CD14-positive monocyte (primary cell): ENCODE results near the gene DDX50. TPM values are rescaled to one million over a fixed set of nuclear protein-coding genes. Genes with fewer than 3 reads are reported as not detected.
"Not testable (repeated sequence)": the region's sequence is repeated elsewhere in the genome, so short reads cannot be mapped to it uniquely, and the experiment has no call there.

Experiments
- DNase-seq, 3 donors: peaks; one replicate each; pipeline ENCODE4 v3.0.0-alpha.2; 2011 to 2022
- H2AFZ ChIP-seq: 2 replicates; pipeline ENCODE4 v1.6.0; 2012; ENCODE audit warnings: mild to moderate bottlenecking, low read depth, low read length, inconsistent platforms; ENCODE audit not compliant: insufficient read depth, poor library complexity, severe bottlenecking
- H3K27ac ChIP-seq, 2 donors: 1 replicate in 1 of 2; 2 replicates in 1 of 2; pipeline ENCODE4 v1.5.1; 2012 to 2013; ENCODE audit warnings: low read length in 2 of 2, control low read depth in 1 of 2, inconsistent platforms in 1 of 2, low read depth in 1 of 2, mild to moderate bottlenecking in 1 of 2
- H3K27me3 ChIP-seq, 2 donors: one replicate each; pipeline versions ENCODE4 v1.6.0 to v1.6.1; 2011 to 2013; ENCODE audit warnings: low read length in 2 of 2; ENCODE audit not compliant: control insufficient read depth in 2 of 2, insufficient read depth in 2 of 2
- H3K36me3 ChIP-seq, 2 donors: replicated peaks in 1 of 2; 1 replicate in 1 of 2; 2 replicates in 1 of 2; pipeline versions ENCODE4 v1.5.1 to v1.6.1; 2012 to 2013; ENCODE audit warnings: low read length in 2 of 2, control low read depth in 1 of 2, inconsistent platforms in 1 of 2, mild to moderate bottlenecking in 1 of 2; ENCODE audit not compliant: insufficient read depth in 2 of 2, control insufficient read depth in 1 of 2
- H3K4me1 ChIP-seq, 2 donors: 1 replicate in 1 of 2; 2 replicates in 1 of 2; pipeline versions ENCODE4 v1.5.1 to v1.6.1; 2012 to 2013; ENCODE audit warnings: low read length in 2 of 2, control low read depth in 1 of 2, inconsistent platforms in 1 of 2, mild to moderate bottlenecking in 1 of 2, moderate library complexity in 1 of 2; ENCODE audit not compliant: insufficient read depth in 2 of 2, control insufficient read depth in 1 of 2
- H3K4me2 ChIP-seq: replicated peaks from 2 replicates; pipeline ENCODE3; 2012; ENCODE audit warnings: low read length, moderate library complexity, mild to moderate bottlenecking; ENCODE audit not compliant: poor library complexity, severe bottlenecking; ENCODE audit errors: extremely low read depth
- H3K4me3 ChIP-seq, 3 experiments: fragments of 200-600 bp in 1 of 3; sonication (generic) in 1 of 3; replicated peaks in 1 of 3; 1 replicate in 2 of 3; 2 replicates in 1 of 3; pipeline ENCODE4 v1.5.1; 2011 to 2013; ENCODE audit warnings: low read length in 3 of 3, mild to moderate bottlenecking in 3 of 3, control low read depth in 2 of 3, low read depth in 2 of 3, inconsistent platforms in 1 of 3, moderate library complexity in 1 of 3
- H3K79me2 ChIP-seq: 2 replicates; pipeline ENCODE4 v1.6.0; 2012; ENCODE audit warnings: mild to moderate bottlenecking, control low read depth, inconsistent platforms, low read length, moderate library complexity; ENCODE audit not compliant: insufficient read depth
- H3K9ac ChIP-seq: 2 replicates; pipeline ENCODE4 v1.6.0; 2017; ENCODE audit warnings: low read length, mild to moderate bottlenecking; ENCODE audit not compliant: insufficient read depth, poor library complexity, severe bottlenecking
- H3K9me3 ChIP-seq, 2 donors: replicated peaks in 1 of 2; 1 replicate in 1 of 2; 2 replicates in 1 of 2; pipeline versions ENCODE4 v1.5.1 to v1.6.1; 2012 to 2013; ENCODE audit warnings: low read length in 2 of 2, control low read depth in 1 of 2; ENCODE audit not compliant: control insufficient read depth in 1 of 2, insufficient read depth in 1 of 2
- H4K20me1 ChIP-seq: 2 replicates; pipeline ENCODE4 v1.6.0; 2012; ENCODE audit warnings: mild to moderate bottlenecking, low read length, control low read depth, moderate library complexity; ENCODE audit not compliant: insufficient read depth
- H3K27ac Mint-ChIP-seq, 7 donors: one replicate each; pipeline ENCODE4 v1.8.0; 2020; ENCODE audit warnings: mild to moderate bottlenecking in 7 of 7, mixed read lengths in 7 of 7, moderate library complexity in 6 of 7, inconsistent platforms in 2 of 7
- H3K27me3 Mint-ChIP-seq, 3 donors: one replicate each; pipeline ENCODE4 v1.8.0; 2021 to 2022; ENCODE audit warnings: low read depth in 3 of 3, mild to moderate bottlenecking in 3 of 3, mixed read lengths in 3 of 3, moderate library complexity in 3 of 3, inconsistent platforms in 1 of 3
- H3K36me3 Mint-ChIP-seq, 2 donors: one replicate each; pipeline ENCODE4 v1.8.0; 2020; ENCODE audit warnings: mixed read lengths in 2 of 2, inconsistent platforms in 1 of 2, mild to moderate bottlenecking in 1 of 2
- H3K4me1 Mint-ChIP-seq: one replicate; pipeline ENCODE4 v1.8.0; 2020; ENCODE audit warnings: mild to moderate bottlenecking, mixed read lengths
- H3K4me3 Mint-ChIP-seq, 2 donors: one replicate each; pipeline ENCODE4 v1.8.0; 2020; ENCODE audit warnings: mild to moderate bottlenecking in 2 of 2, mixed read lengths in 2 of 2, moderate library complexity in 1 of 2
- H3K9me3 Mint-ChIP-seq, 7 donors: one replicate each; pipeline ENCODE4 v1.8.0; 2020 to 2022; ENCODE audit warnings: mixed read lengths in 7 of 7, mild to moderate bottlenecking in 6 of 7, moderate library complexity in 6 of 7, inconsistent platforms in 2 of 7
- CTCF ChIP-seq: fragments of 200-600 bp; IDR thresholded peaks from one replicate; pipeline ENCODE4 v1.8.0; 2022; ENCODE audit warnings: antibody characterized with exemption, mild to moderate bottlenecking
- WGBS: methylation state at CpG from one replicate; pipeline ENCODE4 v1.1.5; 2013; ENCODE audit warnings: missing lambda C conversion rate; ENCODE audit not compliant: insufficient coverage; 5-methylcytosine and 5-hydroxymethylcytosine counted together
- intact Hi-C, 2 donors: fragments of 100-400 bp; cut with micrococcal nuclease; formaldehyde crosslinking; loops; one replicate each; pipeline versions ENCODE4 v1.15.0 to v1.15.1; 2023
- polyA plus RNA-seq, 3 donors: library from polyadenylated mRNA; depleted of rRNA in 1 of 3; unstranded in 2 of 3; stranded (reverse) in 1 of 3; fragments of 300-500 nt in 2 of 3; fragments of >200 nt in 1 of 3; fragmentation: Illumina TruSeq in 2 of 3; gene quantifications; 1 replicate in 2 of 3; 2 replicates in 1 of 3; pipeline ENCODE4 v1.2.3, GENCODE V29; 2012 to 2021

Gene DDX50
- polyA plus RNA-seq, 3 donors: 14.2 to 17.1 (median 17.0) TPM

GRCh38 chr10:68925489-68925888 is 24.4 kb downstream of the DDX50 start:
- H3K9ac ChIP-seq: no peak overlapping the region
- 85% methylated on average over 2 of the region's 4 CpGs for WGBS
- H3K27ac Mint-ChIP-seq: peak overlapping the region in 1 of 7 donors; percentile 5

GRCh38 chr10:68929157-68929556 is 28.0 kb downstream of the DDX50 start:
- intact Hi-C loops, H3K9ac ChIP-seq, H3K4me1 Mint-ChIP-seq, H3K4me1 ChIP-seq, H3K9me3 ChIP-seq, H3K27ac ChIP-seq, H3K27me3 ChIP-seq, H3K4me2 ChIP-seq, H2AFZ ChIP-seq, H3K27me3 Mint-ChIP-seq, H3K9me3 Mint-ChIP-seq, H4K20me1 ChIP-seq, H3K79me2 ChIP-seq, H3K4me3 ChIP-seq, H3K4me3 Mint-ChIP-seq, DNase-seq: not testable (repeated sequence)
- peak overlapping the region in 2 of 7 donors; percentile 46 to 79 for H3K27ac Mint-ChIP-seq
- H3K36me3 ChIP-seq: peaks cover 20 to 85% of the 10 kb centered on the region in 2 donors
- H3K36me3 Mint-ChIP-seq: peaks cover 52 to 74% of the 10 kb centered on the region in 2 donors
- WGBS: 100% methylated on average over 1 of the region's 2 CpGs

More at GRCh38 chr10:68925489-68925888, 24.4 kb downstream of the DDX50 start:
- H4K20me1 ChIP-seq: no peaks in the 10 kb centered on the region
- no peak overlapping the region for H3K4me3 ChIP-seq
- intact Hi-C loops: no loop called here
- no peak overlapping the region for H3K27ac ChIP-seq
- H3K27me3 ChIP-seq: no peaks in the 10 kb centered on the region
- no peaks in the 10 kb centered on the region for H3K4me1 ChIP-seq
- H3K27me3 Mint-ChIP-seq: peaks cover 0 to 2% (median 0%) of the 10 kb centered on the region in 3 donors
- no peaks in the 10 kb centered on the region for H3K79me2 ChIP-seq
- TF ChIP-seq CTCF: no peak
- H3K4me3 Mint-ChIP-seq: no peak overlapping the region
- H2AFZ ChIP-seq: no peak overlapping the region
- no peaks in the 10 kb centered on the region for H3K4me1 Mint-ChIP-seq
- no peaks in the 10 kb centered on the region for H3K9me3 ChIP-seq
- no peak overlapping the region for H3K4me2 ChIP-seq
- no peak for DNase-seq
- H3K36me3 Mint-ChIP-seq: peaks cover 46 to 75% of the 10 kb centered on the region in 2 donors
- peaks cover 0 to 1% (median 0%) of the 10 kb centered on the region in 7 donors for H3K9me3 Mint-ChIP-seq
- H3K36me3 ChIP-seq: peaks cover 33 to 80% of the 10 kb centered on the region in 2 donors

GRCh38 chr10:68929888-68930287 is 28.8 kb downstream of the DDX50 start:
- peaks cover 49 to 74% of the 10 kb centered on the region in 2 donors for H3K36me3 Mint-ChIP-seq
- H3K9ac ChIP-seq, H3K79me2 ChIP-seq, H3K4me1 Mint-ChIP-seq, H4K20me1 ChIP-seq, H3K9me3 ChIP-seq, H3K4me3 Mint-ChIP-seq, H2AFZ ChIP-seq, DNase-seq, H3K27me3 ChIP-seq, H3K27ac ChIP-seq, H3K4me2 ChIP-seq, H3K4me1 ChIP-seq, H3K4me3 ChIP-seq, H3K27me3 Mint-ChIP-seq, H3K9me3 Mint-ChIP-seq: not testable (repeated sequence)
- peaks cover 24 to 85% of the 10 kb centered on the region in 2 donors for H3K36me3 ChIP-seq
- peak overlapping the region in 1 of 7 donors; percentile 26 for H3K27ac Mint-ChIP-seq
- 100% methylated on average over 3 of the region's 8 CpGs for WGBS
- intact Hi-C loops: loop anchor here in 1 of 2 donors (10.0 kb wide), 1 partner anchor 185 kb away; no protein-coding TSS in a partner anchor

GRCh38 chr10:68932860-68933259 is 31.7 kb downstream of the DDX50 start:
- H3K27ac Mint-ChIP-seq, H2AFZ ChIP-seq, H3K9me3 ChIP-seq, H4K20me1 ChIP-seq, H3K9me3 Mint-ChIP-seq, H3K4me1 Mint-ChIP-seq, H3K79me2 ChIP-seq, H3K4me2 ChIP-seq, H3K27me3 Mint-ChIP-seq, H3K4me3 Mint-ChIP-seq, H3K27ac ChIP-seq, H3K4me1 ChIP-seq, H3K27me3 ChIP-seq, H3K4me3 ChIP-seq, H3K9ac ChIP-seq, DNase-seq: not testable (repeated sequence)
- peaks cover 43 to 79% of the 10 kb centered on the region in 2 donors for H3K36me3 ChIP-seq
- no CpG with 5 or more reads among the region's 3 CpGs for WGBS
- intact Hi-C loops: loop anchor here in 1 of 2 donors (10.0 kb wide), 1 partner anchor 188 kb away; no protein-coding TSS in a partner anchor
- peaks cover 57 to 81% of the 10 kb centered on the region in 2 donors for H3K36me3 Mint-ChIP-seq
